ENCODE results near the gene ELMO3. TPM values are rescaled to one million over a fixed set of nuclear protein-coding genes. Genes with fewer than 3 reads are reported as not detected.

Gene ELMO3
- polyA plus RNA-seq, 12 donors, result 0.49 to 4.7 (median 1.0) TPM; not detected in 2

- DNase-seq, result no peak
Measured at GRCh38 chr16:67215706-67216105, 16.8 kb downstream of the ELMO3 start.

GRCh38 chr16:67216612-67217490 lies 17.9 kb downstream of the ELMO3 start:
- no peak for DNase-seq

DNA sequence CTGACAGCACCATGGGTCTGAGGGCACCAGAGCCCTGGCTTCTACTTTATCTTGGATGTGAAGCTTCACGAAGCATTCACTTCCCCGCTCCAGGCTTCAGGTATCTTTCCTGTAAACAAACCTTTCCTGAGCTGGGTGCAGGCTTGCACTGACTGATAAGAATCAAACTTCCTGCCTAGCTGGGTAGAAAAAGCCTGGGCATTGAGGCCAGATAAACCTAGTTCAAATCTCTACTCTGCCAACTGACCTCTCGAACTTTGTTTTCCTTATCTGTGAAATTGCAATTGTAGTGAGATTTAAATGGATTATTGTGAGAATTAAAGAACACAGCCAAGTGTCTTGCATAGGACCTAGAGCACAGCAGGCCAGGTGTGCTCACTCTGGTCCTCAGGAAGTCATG lies 25.1 kb downstream of the ELMO3 start:
- no peak for DNase-seq

GRCh38 chr16:67226295-67226803 lies 27.4 kb downstream of the ELMO3 start:
- DNase-seq, result no peak

DNA sequence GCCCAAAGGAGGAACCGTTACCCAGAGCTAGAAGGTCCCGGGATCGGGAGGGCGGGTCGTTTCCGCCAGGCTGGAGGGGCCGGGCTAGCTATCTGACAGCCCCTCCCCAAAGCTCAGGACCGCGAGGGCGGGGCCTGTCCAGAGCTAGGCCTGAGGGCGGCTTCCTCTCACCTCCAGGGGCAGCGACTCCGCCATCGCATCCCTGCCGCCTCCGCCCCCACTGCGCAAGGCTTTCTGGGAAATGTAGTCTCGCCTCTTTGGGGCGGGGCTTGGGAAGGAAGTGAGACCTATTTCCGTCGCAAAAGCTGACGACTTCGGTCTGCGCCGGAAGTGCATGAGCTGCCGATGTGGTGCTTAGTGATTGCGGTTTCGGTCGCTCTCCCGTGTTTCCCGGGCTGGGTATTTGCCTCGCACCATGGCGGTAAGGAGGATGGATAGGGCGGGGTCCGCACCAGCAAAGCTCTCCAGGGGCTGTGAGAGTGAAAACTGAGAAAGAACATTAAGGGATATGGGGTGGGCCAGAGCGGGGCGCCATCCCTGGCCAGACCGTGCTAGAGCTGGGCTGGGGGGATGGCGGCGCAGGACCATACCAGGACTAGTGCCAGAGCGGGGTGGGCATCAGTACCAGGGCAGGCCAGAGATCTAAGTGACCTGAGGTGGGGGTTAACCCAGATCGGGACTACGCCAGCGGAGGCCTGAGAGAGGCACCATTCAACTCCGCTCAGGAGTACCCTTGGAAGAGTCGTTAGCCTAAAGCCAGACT lies 28.1 kb downstream of the ELMO3 start, which contains the start of gene TMEM208:
Gene TMEM208 (plus strand): TSS at position 327 of the 763 bp plus-strand sequence. CDS start 89 bp downstream, at position 416.
- DNase-seq, result peak; percentile 99

DNA sequence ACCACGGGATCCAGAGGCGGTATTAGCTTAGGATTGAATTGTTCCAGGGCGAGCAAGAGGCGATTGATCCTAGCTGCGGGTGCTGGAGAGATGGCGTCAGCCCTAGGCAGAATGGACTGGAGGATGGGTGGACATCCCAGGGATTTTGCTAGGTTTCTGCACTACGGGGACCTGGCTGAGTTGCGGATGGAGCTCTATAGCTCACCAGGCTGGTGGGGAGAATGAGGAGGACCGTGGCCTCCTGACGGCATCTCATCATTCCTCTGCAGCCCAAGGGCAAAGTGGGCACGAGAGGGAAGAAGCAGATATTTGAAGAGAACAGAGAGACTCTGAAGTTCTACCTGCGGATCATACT lies 28.6 kb downstream of the ELMO3 start:
- DNase-seq, result no peak

DNA sequence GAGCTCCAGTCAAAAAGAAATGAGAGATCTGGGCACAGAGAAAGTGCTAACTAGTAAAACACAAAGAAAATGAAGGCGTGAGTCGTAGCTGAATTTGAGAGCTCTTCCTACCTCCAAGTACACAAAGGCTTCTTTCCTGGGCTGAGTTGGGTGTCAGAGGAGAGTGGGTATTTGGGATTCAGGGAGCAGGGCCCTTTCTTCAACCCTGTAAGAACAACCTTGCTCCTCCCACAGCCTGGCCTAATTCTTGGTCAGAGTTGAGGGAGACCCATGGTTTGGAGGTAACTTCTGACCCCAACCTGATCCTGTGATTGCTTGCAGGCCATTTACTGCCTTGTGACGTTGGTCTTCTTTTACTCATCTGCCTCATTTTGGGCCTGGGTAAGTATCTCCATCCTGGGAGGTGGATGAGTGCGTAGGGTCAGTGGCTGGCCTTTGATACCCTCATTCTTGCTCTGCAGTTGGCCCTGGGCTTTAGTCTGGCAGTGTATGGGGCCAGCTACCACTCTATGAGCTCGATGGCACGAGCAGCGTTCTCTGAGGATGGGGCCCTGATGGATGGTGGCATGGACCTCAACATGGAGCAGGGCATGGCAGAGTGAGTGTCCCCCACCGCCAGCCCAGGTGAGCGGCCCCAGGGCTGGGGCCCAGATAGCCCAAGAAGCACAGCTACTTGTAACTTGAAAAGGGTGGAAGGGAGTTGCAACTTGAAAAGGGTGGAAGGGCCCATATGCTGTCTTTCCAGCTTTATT lies 29.3 kb downstream of the ELMO3 start:
- DNase-seq, result no peak

DNA sequence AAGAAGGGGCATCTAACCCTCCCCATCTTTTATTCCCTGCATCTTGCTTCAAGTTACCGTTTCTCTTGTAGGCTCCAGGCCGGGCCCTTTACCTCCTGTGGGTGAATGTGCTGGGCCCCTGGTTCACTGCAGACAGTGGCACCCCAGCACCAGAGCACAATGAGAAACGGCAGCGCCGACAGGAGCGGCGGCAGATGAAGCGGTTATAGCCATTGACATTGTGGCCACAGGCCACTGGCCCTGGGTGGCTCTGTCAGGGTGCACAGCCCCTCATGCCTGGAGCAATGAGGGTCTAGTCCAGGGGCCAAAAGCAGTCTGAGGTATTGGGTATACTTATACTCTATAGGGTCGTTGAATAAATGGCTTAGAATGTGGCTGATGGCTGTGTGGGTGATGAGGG lies 30.0 kb downstream of the ELMO3 start:
- DNase-seq, result no peak

DNA sequence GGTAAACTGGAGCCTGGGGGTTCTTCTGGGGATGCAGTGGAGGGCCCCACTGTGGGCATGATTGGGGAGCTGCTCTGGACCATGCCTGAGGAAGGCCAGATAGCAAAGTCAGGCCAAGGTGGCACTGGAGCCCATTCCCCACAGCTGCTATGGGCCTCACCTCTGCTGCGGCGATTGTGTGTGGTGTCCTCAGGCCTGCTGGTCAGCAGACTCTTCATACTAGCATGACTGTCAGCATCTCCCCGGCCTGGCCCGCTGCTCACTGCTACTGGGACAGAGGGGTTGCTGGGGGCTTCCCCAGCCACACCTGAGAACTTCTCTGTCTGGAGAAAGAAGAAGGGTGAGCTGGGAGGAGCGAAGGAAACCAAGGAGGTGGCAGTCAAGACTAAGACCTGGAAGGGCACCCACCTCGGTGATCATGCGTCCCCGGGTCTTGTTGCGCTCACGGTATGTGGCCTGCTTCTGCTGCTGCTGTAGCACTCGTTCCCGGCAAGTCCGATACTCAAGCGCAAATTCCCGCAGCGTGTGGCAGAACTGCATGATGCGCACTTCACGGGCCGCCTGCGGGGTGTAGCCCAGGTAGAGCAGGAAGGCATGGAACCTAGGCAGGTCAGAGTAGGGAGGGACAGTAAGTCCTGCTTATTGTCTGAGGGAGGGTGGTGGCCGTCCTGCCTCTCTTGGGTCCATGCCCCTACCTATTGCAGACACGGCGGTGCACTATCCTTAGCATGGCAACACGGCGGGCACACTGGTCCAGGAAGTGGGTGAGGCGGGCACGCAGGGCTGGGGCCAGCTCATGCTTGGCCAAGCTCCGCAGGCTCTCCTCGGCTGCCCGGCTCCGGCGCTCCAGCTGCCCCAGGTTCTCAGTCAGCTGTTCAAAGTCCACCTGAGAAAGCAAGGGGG lies 31.2 kb downstream of the ELMO3 start:
- no peak for DNase-seq

GRCh38 chr16:67230809-67231660 lies 32.1 kb downstream of the ELMO3 start:
- DNase-seq, result no peak

DNA sequence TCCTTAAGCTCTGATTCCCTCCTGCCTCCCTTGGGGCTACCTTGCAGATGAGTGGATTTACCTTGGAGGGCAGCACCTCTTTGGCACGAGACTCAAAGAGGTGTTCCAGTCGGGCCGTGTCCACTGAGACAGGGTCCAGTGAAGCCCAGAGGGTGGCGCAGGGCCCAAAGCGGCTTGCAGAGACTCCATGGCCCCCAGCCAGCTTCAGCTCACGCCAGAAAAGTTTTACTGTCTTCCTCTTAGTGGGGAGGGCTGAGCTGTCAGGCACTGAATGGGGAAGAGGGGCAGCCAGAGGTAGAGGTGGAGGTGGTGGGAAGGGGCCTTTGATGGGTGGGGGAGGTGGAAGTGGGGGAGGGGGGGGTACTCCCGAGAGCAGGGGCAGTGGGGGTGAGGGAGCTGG lies 34.7 kb downstream of the ELMO3 start:
- DNase-seq, result no peak

GRCh38 chr16:67234180-67234597 lies 35.3 kb downstream of the ELMO3 start:
- DNase-seq, result no peak

GRCh38 chr16:67235816-67236562 lies 37.1 kb downstream of the ELMO3 start:
- DNase-seq, result no peak

DNA sequence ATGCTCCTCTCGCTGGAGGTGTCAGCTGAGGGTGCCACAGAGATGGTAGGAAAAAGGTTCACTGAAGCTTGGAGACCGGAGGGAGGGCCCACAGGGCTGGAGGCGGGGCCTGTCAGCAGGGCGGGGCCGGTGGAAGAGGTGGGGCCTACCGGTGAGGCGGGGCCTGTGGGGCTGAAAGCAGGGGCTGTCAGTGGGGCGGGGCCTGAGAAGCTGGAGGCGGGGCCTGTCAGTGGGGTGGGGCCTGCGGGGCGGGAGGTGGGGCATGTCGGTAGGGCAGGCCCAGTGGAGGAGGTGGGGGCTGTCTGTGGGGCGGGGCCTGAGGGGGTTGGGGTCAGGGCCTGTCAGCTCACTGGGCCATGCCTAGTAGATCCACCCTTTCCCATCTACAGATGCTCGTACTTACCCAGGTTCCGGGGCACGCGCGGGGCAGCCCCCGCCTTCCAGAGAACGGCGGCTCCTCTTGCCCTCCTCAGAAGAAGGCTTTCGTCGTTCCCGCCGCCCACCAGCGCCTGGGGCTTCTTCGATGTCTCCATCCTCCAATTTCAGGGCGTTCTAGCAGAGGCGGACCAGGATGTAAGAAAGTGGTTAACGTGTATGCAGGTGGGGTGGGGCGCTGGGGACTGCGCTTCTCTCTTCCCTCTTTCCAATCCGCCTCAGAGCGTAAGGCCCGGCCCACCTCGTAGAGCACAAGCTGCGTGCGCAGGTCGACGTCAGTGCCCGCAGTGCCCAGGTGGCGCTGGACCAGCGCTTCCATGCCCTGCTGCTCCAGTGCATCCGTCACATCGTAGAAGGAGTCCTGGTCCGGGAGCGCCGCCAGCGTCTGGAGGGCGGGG lies 37.8 kb downstream of the ELMO3 start:
- DNase-seq, result no peak

GRCh38 chr16:67237396-67238277 lies 38.7 kb downstream of the ELMO3 start:
- DNase-seq, result no peak

DNA sequence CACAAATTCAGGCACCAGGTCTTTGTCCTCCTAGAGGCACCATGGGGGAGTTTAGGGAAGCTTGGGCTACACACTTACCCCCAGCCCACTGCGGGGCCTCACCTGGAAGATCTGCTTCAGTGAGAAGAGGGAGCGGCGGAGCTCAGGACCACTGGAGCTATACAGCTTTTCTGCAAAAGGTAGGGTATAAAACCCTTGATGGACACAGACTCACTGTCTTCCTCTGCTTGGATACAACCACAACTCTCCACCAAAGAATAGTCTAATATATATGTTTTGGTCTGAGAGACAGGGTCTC lies 39.3 kb downstream of the ELMO3 start:
- no peak for DNase-seq

GRCh38 chr16:67238806-67239470 lies 40.0 kb downstream of the ELMO3 start:
- no peak for DNase-seq
